ENCODE results near the gene LRBA. TPM values are rescaled to one million over a fixed set of nuclear protein-coding genes. Genes with fewer than 3 reads are reported as not detected.

The LRBA gene
- total and polyA plus RNA-seq, 2 donors (not counting 3 experiments of a cell fraction or from before 2014, with no cell fraction given): 18.0 to 35.1 TPM

DNA sequence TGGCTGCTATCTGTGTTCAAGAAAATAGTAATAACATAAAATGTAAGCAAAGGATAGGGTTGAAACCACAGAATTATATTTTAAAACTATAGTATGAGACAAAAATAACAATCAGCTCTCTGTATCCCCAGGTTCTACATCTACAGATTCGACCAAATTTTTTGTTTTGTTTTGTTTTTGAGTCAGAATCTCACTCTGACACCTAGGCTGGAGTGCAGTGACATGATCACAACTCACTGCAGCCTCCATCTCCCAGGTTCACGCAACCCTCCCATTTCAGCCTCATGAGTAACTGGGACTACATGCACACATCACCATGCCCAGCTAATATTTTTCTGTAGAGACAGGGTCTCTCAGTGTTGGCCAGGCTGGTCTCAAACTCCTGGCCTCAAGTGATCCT, 319.9 kb downstream of the LRBA start:
- DNase-seq (ENCODE audit: low read depth, low spot score): no peak
- Histone ChIP-seq H3K36me3 (ENCODE audit: control insufficient read depth in 2 of 2, extremely low read depth in 1 of 2, insufficient read depth in 2 of 2, low read length in 2 of 2) (no peaks in the 10 kb centered on the region), H3K79me2 (ENCODE audit: control insufficient read depth, insufficient read depth, low read length) (no peaks in the 10 kb centered on the region), H3K9ac (replicated peaks; ENCODE audit: extremely low read depth, insufficient read depth, low read length) (no peak overlapping the region), H3K4me3 (replicated peaks in 1 of 3; ENCODE audit: insufficient read depth in 1 of 3, low read depth in 1 of 3, low read length in 3 of 3) (no peak overlapping the region), H3K9me3 (replicated peaks; ENCODE audit: control insufficient read depth, insufficient read depth, low read length) (no peaks in the 10 kb centered on the region), H3K27me3 (ENCODE audit: control insufficient read depth in 2 of 2, insufficient read depth in 2 of 2, low read length in 2 of 2) (no peaks in the 10 kb centered on the region), H3K27ac (ENCODE audit: insufficient read depth, low read depth, low read length) (no peak overlapping the region), H3K4me2 (ENCODE audit: insufficient read depth, low read length) (no peak overlapping the region), H3K9me1 (replicated peaks; ENCODE audit: control insufficient read depth, extremely low read depth, insufficient read depth, low read length) (no peaks in the 10 kb centered on the region), H4K20me1 (replicated peaks; ENCODE audit: control insufficient read depth, extremely low read depth, insufficient read depth, low read length) (no peaks in the 10 kb centered on the region), H2AFZ (ENCODE audit: low read depth, low read length) (no peak overlapping the region), H3K4me1 (ENCODE audit: control insufficient read depth, extremely low read depth, insufficient read depth, low read length) (no peaks in the 10 kb centered on the region)
- ChIA-PET POLR2A (no interaction called here), CTCF (no interaction called here)
- no TSS peak for BruUV-seq (replicated peaks)
- dilution Hi-C loops (cut with MboI; ENCODE audit: extremely low pct_ligation_motif_present, low sequenced_read_pairs) (no loop called here), intact Hi-C loops (cut with micrococcal nuclease) (no loop called here)
- no peak for TF ChIP-seq EZH2 (IDR thresholded peaks at IDR 0.05; ENCODE audit: borderline replicate concordance, low read depth, low read length, severe bottlenecking)
- TF ChIP-seq, protein P1, sequence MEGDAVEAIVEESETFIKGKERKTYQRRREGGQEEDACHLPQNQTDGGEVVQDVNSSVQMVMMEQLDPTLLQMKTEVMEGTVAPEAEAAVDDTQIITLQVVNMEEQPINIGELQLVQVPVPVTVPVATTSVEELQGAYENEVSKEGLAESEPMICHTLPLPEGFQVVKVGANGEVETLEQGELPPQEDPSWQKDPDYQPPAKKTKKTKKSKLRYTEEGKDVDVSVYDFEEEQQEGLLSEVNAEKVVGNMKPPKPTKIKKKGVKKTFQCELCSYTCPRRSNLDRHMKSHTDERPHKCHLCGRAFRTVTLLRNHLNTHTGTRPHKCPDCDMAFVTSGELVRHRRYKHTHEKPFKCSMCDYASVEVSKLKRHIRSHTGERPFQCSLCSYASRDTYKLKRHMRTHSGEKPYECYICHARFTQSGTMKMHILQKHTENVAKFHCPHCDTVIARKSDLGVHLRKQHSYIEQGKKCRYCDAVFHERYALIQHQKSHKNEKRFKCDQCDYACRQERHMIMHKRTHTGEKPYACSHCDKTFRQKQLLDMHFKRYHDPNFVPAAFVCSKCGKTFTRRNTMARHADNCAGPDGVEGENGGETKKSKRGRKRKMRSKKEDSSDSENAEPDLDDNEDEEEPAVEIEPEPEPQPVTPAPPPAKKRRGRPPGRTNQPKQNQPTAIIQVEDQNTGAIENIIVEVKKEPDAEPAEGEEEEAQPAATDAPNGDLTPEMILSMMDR (IDR thresholded peaks at IDR 0.05; ENCODE audit: extremely low read depth in 1 of 2, insufficient read depth in 1 of 2, low read depth in 1 of 2, low read length in 2 of 2): no peak
- TF ChIP-seq POLR2AphosphoS5 (IDR thresholded peaks at IDR 0.05; ENCODE audit: insufficient read depth, low read depth, low read length): no peak
- no peak for TF ChIP-seq JUN (IDR thresholded peaks at IDR 0.05; ENCODE audit: borderline replicate concordance, insufficient read depth, insufficient read length, low read depth)
- no peak for TF ChIP-seq FOS (IDR thresholded peaks at IDR 0.05; ENCODE audit: borderline replicate concordance, insufficient read depth, low read length)
- TF ChIP-seq MYC (IDR thresholded peaks at IDR 0.05; ENCODE audit: low read depth, low read length): no peak
- TF ChIP-seq POLR2A (IDR thresholded peaks at IDR 0.05; ENCODE audit: low read depth, low read length): no peak
- TF ChIP-seq, protein P2, sequence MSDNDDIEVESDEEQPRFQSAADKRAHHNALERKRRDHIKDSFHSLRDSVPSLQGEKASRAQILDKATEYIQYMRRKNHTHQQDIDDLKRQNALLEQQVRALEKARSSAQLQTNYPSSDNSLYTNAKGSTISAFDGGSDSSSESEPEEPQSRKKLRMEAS (IDR thresholded peaks at IDR 0.05; ENCODE audit: insufficient read depth, insufficient read length): no peak
- TF ChIP-seq GATA2 (IDR thresholded peaks at IDR 0.05; ENCODE audit: insufficient read depth, insufficient read length, low read depth, low read length): no peak
- FAIRE-seq: no peak
